Activated T-cell treated with anti-CD3 and anti-CD28 coated beads for 24 hours (primary cell): ENCODE results near the gene AZGP1.
A peak's percentile ranks its signal among the peaks of the same experiment; 100 is the strongest.
"Not testable (repeated sequence)": the region's sequence is repeated elsewhere in the genome, so short reads cannot be mapped to it uniquely, and the experiment has no call there.

Source experiments
- DNase-seq: peaks from one replicate; pipeline ENCODE4 v3.0.0-alpha.2; 2020; ENCODE audit warnings: low read depth

Gene AZGP1

GRCh38 chr7:99950819-99951218 is 25.0 kb downstream of the AZGP1 start:
- not testable (repeated sequence) for DNase-seq

- no peak for DNase-seq
These were observed 26.1 kb downstream of the AZGP1 start for GRCh38 chr7:99949645-99950228.

- no peak for DNase-seq
These were observed 28.2 kb downstream of the AZGP1 start for GRCh38 chr7:99947608-99948007.

GRCh38 chr7:99944497-99945070 is 31.2 kb downstream of the AZGP1 start:
- DNase-seq: no peak

- DNase-seq: no peak
These were observed 32.0 kb downstream of the AZGP1 start for GRCh38 chr7:99943641-99944496.

- no peak for DNase-seq
These were observed 37.5 kb downstream of the AZGP1 start for GRCh38 chr7:99938296-99938695.

- not testable (repeated sequence) for DNase-seq
These were observed 40.8 kb downstream of the AZGP1 start for GRCh38 chr7:99935009-99935408.

GRCh38 chr7:99930376-99930775 is 45.5 kb downstream of the AZGP1 start:
- no peak for DNase-seq

- DNase-seq: no peak
These were observed 46.1 kb downstream of the AZGP1 start for GRCh38 chr7:99929730-99930053.

GRCh38 chr7:99928994-99929729 is 46.7 kb downstream of the AZGP1 start, which contains the start of gene GJC3:
TSS of gene GJC3 (minus strand) at chr7:99929620. CDS start at chr7:99929620, 0 bp downstream.
- DNase-seq: peak; percentile 21

GRCh38 chr7:99928188-99928587 is 47.6 kb downstream of the AZGP1 start:
- no peak for DNase-seq

- DNase-seq: no peak
These were observed 48.3 kb downstream of the AZGP1 start for GRCh38 chr7:99927536-99927935.

GRCh38 chr7:99926321-99926720 is 49.5 kb downstream of the AZGP1 start:
- no peak for DNase-seq

GRCh38 chr7:99923200-99923599 is 52.6 kb downstream of the AZGP1 start:
- no peak for DNase-seq

- no peak for DNase-seq
These were observed 55.7 kb downstream of the AZGP1 start for GRCh38 chr7:99920149-99920548.

- DNase-seq: no peak
These were observed 56.1 kb downstream of the AZGP1 start for GRCh38 chr7:99919814-99920112.

- DNase-seq: peak; percentile 91
These were observed 56.6 kb downstream of the AZGP1 start, which contains the start of gene TRIM4 for GRCh38 chr7:99918959-99919813. TSS of gene TRIM4 (minus strand) at chr7:99919530. CDS start at chr7:99919401, 129 bp downstream.
